Thyroid gland (tissue), 4 donors: ENCODE data around the gene ARHGAP10.

Experiments
- CTCF ChIP-seq, 6 experiments: fragments of 200-600 bp in 3 of 6; fragments of 450-650 bp in 3 of 6; sonication (generic) in 3 of 6; IDR thresholded peaks; one replicate each; pipeline ENCODE4 v1.5.1; 2016 to 2019; ENCODE audit warnings: antibody characterized with exemption in 6 of 6, mild to moderate bottlenecking in 2 of 6, inconsistent platforms in 1 of 6, moderate library complexity in 1 of 6
- POLR2A ChIP-seq, 2 donors: fragments of 450-650 bp; IDR thresholded peaks; one replicate each; pipeline ENCODE4 v1.6.1; 2017; ENCODE audit warnings: antibody characterized with exemption in 2 of 2, mild to moderate bottlenecking in 2 of 2, moderate library complexity in 1 of 2

GRCh38 chr4:147851135-147851534, 119.2 kb downstream of the ARHGAP10 start:
- TF ChIP-seq POLR2A (IDR thresholded peaks at IDR 0.05) (no peak), CTCF (IDR thresholded peaks at IDR 0.05) (no peak)
